Measurements from ENCODE around the gene CCDC70.
"Not testable (repeated sequence)": the region's sequence is repeated elsewhere in the genome, so short reads cannot be mapped to it uniquely, and the experiment has no call there.

CCDC70 gene

DNA sequence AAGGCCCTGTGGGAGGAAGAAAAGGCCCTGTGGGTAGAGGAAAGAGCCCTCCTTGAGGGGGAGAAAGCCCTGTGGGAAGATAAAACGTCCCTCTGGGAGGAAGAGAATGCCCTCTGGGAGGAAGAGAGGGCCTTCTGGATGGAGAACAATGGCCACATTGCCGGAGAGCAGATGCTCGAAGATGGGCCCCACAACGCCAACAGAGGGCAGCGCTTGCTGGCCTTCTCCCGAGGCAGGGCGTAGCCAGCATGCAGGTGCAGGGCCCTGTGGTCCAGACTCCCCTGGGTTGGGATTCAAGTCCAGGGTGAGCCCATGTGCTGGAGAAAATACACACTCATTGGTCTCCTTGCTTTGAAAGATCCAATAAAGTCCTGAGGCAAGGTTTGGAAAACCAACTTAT is 4.1 kb downstream of the CCDC70 start:
- no peak for DNase-seq

DNA sequence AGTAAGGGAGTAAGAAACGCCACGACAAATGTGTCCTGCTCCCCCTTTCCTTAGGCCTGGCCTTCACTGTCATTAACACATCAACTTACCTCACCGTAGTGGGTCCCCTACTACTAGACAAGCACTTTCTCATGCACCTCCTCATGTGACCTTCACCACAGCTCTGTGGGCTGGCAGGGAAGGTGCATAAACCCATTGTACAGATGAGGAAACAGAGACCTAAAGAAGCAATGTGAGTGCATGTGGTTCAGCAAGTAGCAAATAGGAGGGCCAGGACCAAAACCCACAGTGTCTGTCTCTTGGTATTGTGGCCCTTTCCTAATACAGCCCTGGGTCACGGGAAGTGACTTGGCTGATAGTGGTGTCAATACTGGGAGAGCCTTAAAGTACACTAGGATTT is 5.3 kb downstream of the CCDC70 start:
- DNase-seq: no peak

DNA sequence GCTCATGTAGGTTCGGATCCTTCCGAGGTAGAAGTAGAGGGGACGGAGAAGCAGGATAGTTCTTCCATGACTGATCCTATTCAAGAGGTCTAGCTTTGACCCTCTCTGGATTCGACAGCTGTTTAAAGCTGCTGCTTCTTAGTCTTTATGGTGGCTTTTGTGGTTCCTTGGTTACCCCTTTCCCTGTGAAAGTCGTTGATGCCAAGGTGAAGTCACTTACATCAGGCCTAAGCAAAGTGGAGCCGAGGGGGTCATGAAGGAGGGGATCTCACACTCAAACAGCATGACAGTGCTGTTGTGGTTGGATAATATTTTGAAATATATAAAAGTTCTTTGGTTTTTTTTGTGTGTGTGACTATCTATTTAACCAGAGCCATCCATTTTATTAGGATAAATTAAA is 8.1 kb downstream of the CCDC70 start:
- DNase-seq: no peak

- DNase-seq: no peak
Measured at GRCh38 chr13:51870616-51871015, 8.8 kb downstream of the CCDC70 start.

DNA sequence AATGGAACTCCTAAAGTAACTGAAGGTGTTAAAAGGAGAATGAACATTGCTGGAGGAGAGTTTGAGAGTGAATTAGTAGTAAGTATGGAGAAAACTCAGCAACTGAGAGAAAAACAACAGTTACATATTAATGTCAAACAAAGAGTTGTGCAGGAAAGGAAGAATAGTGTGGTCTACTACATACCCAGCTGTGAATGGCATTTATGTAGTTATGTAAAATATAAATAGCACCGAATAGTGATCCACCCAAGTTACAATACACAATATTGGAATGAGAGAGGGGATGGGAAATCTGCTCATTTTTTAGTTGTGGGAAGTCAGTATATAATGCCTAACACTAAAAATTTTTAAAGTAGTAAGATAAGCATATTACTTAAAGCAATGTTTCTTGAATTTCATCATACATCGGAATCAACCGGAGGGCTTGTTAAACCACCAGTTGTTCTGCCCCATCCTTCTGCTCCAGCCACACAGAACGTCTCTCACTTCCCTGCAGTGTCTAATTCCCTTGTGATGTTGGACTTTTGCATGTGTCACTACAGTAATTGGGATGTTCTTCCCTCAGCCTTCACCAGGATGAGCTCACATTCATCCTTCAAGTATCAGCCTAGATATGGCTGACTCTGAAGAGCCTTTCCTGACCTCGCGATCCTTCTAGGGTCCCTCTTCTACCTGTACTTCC is 11.5 kb downstream of the CCDC70 start:
- DNase-seq: no peak

DNA sequence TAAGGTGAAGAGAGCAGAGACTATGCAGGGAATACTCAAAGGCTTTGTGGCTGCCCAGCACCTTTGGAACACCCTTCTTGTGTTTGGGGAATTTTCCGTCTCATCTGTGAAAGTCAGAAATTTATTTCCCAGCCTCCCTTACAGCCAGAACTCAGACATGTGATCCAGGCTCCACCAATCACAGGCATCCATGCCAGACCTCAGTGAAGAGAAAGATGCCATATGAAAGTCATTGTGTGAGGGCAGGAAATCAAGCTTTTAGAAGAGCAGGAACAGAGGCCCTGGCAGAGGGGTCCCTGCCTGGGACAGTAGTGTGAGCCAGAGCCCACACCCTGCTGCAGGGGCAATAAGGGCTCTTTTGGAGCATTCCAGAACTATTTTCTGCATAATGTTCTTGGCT is 12.1 kb downstream of the CCDC70 start:
- DNase-seq: no peak

DNA sequence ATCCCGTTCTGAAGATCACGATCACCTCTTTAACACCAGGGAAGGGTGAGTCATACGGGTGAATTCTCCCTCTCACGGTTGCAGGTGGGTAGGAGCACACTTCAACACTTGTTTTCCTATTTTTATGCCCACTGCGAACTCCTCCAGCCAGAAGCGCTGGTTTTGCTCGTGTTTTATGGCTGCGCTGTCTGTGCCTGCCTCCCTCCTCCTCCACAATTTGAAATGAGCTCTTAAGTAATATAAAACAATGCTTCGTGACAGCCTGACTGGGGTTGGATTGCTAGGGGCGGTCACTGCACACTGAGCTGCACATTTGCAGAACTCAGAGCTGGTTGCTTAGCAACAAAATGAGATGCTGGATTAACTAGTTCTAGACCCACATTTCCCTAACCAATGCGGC is 12.9 kb downstream of the CCDC70 start:
- DNase-seq: no peak

GRCh38 chr13:51879133-51879532 is 17.4 kb downstream of the CCDC70 start:
- no peak for DNase-seq

DNA sequence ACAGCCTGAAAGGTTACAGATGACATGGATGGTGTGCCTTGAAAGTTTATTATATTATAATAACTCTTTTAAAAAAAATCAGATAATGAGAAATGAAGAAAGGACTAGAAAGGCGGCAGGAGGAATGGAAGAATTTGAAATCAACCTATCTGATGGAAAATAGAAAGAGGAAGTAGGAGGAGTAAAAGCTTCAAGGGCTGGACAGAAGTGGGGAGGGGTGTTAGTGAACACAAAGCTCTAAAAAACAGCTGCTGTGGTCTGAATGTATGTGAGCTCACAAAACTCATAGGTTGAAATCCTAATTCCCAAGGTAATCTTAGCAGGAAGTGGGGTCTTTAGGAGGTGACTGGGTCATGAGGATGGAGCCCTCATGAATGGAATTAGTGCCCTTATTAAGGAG is 19.5 kb downstream of the CCDC70 start:
- DNase-seq: no peak

- DNase-seq: no peak
Measured at GRCh38 chr13:51882570-51883225, 20.9 kb downstream of the CCDC70 start.

DNA sequence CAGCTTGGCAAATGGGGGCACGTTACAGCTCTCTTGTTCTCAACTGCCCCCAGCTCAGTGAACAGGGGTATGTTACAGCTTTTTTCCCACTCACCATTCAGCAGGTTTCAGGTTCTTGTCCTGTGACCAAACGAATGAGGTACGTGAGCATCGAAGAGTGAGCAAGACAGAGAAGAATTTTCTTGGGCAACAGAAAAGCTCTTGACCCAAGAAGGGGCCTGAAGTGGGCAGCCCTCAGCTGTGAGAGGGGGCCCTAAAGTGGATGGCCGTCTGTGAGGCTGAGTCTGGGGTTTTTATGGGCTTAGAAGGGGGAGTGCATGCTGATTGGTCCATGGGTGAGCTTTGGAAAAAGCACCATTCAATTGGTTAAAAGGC is 21.4 kb downstream of the CCDC70 start:
- no peak for DNase-seq

DNA sequence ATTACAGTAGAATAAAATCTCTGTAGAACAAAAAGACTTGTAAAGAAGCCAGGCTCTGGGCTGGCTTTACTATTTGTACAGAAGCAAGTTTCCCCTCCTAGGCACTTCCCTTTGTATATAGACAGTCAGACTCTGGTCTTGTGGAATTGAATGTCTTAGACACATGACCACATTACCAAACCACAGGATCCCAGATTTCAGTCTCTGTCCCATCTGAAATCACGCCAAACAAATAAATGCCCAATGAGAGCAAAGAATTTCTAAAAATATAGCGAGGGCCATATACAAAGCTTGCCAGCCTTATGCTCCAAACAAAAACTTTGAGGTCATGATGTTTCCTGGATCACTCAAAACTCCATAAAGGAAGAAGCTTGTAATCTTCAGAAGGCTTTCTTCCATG is 23.9 kb downstream of the CCDC70 start:
- DNase-seq: no peak

GRCh38 chr13:51887468-51887867 is 25.7 kb downstream of the CCDC70 start:
- DNase-seq: no peak

DNA sequence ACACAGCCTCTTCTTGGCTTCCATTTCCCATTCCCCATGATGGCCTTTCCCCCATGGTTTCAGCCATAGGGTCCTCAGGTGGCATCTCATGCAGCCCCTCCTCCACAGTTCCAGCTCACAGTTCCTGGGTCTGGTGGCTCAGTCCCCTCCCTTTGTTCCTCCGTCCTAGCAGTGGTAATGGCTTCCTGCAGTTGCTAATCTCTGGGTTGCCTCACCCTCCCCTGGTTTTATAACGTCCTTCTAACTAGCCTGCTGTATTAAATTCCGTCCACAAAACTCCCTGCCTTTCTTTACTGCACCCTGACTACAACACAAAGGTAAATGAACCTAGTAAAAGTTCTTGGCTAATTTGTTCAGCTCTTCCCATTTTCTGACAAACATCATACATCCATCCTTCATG is 30.9 kb downstream of the CCDC70 start:
- DNase-seq: no peak

DNA sequence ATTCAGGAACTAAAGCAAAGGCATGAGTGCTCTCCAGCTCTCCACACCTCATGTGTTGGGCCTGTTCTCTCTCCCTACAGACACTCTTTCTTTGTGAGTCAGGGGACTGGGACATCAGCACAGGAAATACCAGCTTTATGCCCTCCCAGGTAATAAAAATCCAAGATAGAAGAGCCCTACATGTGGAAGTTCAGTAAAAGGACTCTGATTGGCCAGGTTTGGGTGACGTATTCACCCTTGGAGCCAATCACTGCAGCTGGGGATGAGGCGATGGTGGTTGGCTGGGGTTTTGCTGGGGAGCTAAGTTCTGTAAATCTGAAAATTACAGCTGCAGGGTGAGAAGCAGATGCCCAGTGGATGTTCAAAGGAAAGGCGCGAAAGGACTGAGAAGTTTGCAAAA is 32.5 kb downstream of the CCDC70 start:
- DNase-seq: no peak

- DNase-seq: no peak
Measured at GRCh38 chr13:51895906-51896888, 34.4 kb downstream of the CCDC70 start.

- no peak for DNase-seq
Measured at GRCh38 chr13:51900471-51900870, 38.7 kb downstream of the CCDC70 start.

- no peak for DNase-seq
Measured at GRCh38 chr13:51902776-51903175, 41.0 kb downstream of the CCDC70 start.

DNA sequence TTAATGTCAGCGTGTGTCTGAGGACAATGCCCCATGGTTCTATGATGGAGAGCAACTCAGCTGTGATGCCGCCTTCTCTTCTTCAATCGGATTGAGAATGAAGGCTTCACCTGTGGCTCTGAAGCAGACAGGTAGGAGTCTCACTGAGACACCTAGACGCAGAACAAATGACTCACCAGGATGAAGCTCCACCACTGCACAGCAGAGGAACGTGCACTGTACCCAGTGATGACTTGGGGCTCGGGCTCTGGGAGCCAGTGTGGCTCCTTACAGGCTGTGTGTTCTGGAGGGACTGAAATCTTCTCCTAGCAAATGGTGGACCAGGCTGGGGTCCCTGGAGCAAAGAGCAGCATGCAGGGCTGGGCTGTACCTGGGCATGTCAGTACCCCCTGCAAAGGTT is 44.0 kb downstream of the CCDC70 start:
- DNase-seq: no peak

- no peak for DNase-seq
Measured at GRCh38 chr13:51906581-51906980, 44.8 kb downstream of the CCDC70 start.

GRCh38 chr13:51907040-51907732 is 45.4 kb downstream of the CCDC70 start:
- DNase-seq: no peak

DNA sequence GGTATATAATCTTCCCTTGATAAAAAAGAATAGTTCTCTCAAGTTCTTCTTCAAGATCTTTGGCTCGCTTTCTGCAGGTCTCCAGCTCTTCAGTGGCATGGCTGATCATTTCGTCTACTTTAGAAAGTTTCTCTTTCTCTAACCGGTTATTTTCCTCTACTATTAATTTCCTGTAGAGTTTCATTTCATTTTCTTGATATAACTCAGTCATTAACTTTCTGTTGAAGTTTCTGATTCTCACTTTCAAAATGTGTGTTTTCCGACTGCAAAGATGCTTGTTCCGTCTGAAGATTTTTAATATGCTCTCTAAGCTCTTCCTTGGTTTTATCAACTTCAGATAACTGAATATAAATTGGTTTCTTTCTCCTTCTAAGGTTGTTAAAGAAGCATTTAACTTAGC is 47.5 kb downstream of the CCDC70 start:
- DNase-seq: not testable (repeated sequence)

- no peak for DNase-seq
Measured at GRCh38 chr13:51910508-51910907, 48.7 kb downstream of the CCDC70 start.

Measured in GOT3 (cell line).